ENCODE results near the gene GABRE. TPM values are rescaled to one million over a fixed set of nuclear protein-coding genes. Genes with fewer than 3 reads are reported as not detected.
"Not testable (repeated sequence)": the region's sequence is repeated elsewhere in the genome, so short reads cannot be mapped to it uniquely, and the experiment has no call there.

The GABRE gene
- total RNA-seq, 1 experiment from 2014 or later, result not detected

DNA sequence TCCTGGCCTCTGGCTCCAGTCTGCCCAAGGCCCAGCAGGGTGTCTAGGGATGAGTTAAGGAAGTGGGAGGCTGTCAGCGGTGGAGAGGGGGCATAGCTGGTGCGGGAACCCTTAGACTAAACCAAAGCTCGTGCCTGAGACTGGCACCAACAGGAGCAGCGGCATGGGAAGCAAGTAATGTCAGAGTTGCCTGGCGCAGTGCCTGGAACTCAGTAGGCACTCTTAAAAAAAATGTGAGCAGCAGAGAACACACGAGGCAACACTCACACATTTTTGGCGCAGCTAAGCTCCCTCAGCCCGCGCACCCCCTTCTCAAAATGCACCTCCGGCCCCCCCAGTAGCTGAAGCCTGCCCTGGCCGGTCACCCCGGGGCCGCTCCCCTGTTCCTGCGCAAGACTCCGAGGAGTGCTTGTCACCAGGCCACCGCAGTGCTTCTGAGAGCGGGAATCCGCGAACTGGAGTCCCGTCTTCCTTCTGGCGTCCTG is 583 bp downstream of the GABRE start:
- no peak for DNase-seq (ENCODE audit: low read depth, low spot score)

DNA sequence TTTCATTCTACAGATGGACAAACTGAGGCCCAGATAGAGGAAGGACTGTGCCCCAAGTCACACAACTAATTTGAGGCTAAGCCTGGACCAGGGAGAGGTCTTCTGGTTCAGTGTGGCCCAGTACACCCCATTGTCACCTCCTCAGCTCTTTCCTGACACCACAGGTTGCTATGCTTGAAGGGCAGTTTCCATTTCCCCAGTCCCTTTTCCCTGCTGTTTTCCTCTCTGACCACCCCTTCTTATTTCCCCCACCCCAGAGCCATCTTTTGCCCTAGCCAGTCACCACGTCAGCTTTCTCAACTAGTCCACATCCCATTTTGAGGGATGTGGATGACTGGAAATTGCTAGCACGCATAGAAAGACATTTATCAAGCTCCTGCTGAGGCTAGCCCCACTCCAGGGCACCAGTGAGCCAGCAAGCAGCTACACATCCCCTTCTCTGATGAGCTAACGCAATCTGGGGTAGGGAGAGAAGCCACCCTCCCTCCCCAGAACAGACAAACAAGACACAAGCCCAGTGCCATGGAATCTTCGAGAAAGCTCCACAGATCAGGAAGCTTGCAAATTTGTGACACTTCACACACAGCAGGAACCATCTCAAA is 1.3 kb downstream of the GABRE start:
- in situ Hi-C loops (cut with HindIII; ENCODE audit: low pct_unique_long_range_greater_than_20kb, low sequenced_read_pairs), result no loop called here
- no peak for DNase-seq (ENCODE audit: low read depth, low spot score)

More for the DNA sequence above, 583 bp downstream of the GABRE start:
- in situ Hi-C loops (cut with HindIII; ENCODE audit: low pct_unique_long_range_greater_than_20kb, low sequenced_read_pairs), result no loop called here

DNA sequence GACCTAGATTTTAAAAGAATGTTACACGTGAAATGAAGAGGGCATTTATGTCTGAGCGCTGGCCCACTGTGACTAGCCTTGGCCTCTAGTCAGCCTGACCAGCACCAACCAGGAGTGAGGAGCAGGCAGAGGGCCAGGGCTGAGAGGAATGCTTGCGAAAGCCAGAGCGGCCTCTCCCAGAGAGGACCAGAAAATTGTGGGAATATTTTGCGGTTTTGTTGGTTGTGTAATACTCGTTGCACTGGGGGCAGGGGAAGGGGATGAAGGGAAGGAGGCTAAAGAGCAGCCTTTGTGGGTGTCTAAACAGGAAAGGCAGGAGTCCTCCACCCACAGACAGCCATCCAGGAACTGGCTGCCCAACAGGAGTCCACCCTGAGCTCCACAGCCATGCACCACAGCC is 3.8 kb downstream of the GABRE start:
- peak; percentile 4 for DNase-seq (ENCODE audit: low read depth, low spot score)
- in situ Hi-C loops (cut with HindIII; ENCODE audit: low pct_unique_long_range_greater_than_20kb, low sequenced_read_pairs), result no loop called here

DNA sequence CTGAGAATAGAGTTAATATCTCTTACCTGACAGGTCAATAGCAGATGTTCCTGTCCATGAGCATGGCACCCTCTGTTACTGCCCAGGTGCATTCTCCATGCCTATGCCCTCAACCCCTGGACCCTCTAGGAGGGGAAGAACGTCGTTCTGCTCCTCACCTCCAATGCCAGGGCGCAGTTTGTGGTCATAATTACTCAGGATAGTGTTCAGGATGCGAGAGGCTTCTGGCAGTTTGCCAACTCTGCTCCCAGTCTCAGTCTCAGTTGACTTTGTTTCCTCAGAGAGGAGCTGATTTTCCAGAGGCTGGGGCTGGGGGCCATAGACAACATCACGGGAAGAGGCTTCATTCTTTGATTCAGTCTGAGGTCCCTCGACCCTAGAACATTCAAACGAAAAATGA is 4.4 kb downstream of the GABRE start:
- DNase-seq (ENCODE audit: low read depth, low spot score), result no peak
- in situ Hi-C loops (cut with HindIII; ENCODE audit: low pct_unique_long_range_greater_than_20kb, low sequenced_read_pairs), result no loop called here

DNA sequence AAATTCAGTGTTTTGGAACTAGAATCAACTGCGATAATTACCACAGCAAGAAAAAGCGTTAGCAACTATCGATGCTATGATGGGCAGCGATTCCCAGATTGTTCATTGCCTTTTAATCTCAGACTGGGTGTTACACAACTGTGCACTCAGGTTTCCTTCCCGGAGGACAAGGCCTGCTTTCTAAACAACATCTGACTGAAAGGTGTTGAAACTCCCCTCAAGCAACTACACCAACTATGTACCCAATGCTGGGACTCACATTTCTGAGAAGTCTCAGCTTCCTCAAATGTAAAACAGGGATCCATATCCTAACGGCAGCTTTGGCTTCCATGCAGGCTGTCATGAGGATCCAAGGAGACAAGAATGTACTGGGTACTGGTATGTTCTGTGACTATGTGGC is 8.2 kb downstream of the GABRE start:
- in situ Hi-C loops (cut with HindIII; ENCODE audit: low pct_unique_long_range_greater_than_20kb, low sequenced_read_pairs), result no loop called here
- DNase-seq (ENCODE audit: low read depth, low spot score), result no peak

DNA sequence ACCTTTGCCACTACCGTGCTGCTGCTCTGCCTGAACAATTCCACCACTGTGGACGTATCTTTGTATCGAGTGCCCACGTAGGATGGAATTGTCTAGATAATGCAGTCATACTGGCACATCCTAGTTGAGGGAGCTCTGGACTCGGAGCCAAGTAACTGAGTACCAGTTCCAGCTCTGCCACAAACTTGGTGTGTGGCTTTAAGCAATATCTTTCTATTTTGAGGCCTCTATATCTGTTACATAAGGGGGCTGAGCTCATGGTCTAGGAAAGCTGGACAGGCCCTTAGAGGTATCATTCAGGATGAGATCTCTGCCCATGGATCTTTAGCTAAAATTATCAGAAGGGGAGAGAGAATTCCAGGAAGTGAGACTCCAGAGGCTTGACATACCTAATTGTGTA is 12.4 kb downstream of the GABRE start:
- DNase-seq (ENCODE audit: low read depth, low spot score), result no peak
- in situ Hi-C loops (cut with HindIII; ENCODE audit: low pct_unique_long_range_greater_than_20kb, low sequenced_read_pairs), result no loop called here

DNA sequence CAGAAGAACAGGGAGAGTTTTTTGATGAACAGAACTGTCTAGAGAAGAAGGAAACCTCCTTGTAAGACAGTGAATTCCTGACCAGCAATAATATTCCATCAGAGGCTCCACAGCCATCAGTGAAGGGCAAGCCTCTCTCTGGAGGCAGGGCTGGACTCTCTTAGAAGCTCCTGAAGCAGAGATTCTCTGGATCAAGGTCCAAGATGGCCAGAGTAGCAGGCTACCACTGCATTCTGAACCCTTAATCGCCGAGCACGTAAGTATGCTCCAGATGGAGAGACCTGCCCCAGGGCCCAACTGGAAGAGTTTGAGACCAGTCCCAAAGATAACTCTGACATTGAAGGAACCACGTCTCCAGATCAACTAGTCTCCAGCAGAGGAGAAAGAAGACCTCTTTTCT is 16.4 kb downstream of the GABRE start:
- in situ Hi-C loops (cut with HindIII; ENCODE audit: low pct_unique_long_range_greater_than_20kb, low sequenced_read_pairs), result no loop called here
- no peak for DNase-seq (ENCODE audit: low read depth, low spot score)

DNA sequence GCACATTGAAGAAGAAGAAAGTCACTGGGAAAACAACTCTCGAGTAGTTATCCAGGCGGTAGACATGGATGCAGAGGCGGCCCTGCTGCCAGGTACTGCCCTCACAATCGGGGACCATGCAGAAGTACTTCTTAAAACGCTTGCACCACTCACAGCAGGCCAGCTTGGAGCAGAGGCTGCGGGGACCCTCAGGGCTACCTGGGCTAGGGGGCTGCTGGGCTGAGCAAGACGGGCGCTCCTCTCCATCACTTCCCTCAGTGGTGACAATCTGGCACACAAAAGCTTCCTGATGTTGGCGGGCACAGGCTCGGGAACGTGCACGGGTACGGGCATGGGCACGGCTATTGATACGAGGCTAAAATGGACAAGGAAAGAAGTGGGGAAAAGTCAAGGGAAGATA is 19.7 kb downstream of the GABRE start:
- DNase-seq (ENCODE audit: low read depth, low spot score), result no peak
- in situ Hi-C loops (cut with HindIII; ENCODE audit: low pct_unique_long_range_greater_than_20kb, low sequenced_read_pairs), result no loop called here

DNA sequence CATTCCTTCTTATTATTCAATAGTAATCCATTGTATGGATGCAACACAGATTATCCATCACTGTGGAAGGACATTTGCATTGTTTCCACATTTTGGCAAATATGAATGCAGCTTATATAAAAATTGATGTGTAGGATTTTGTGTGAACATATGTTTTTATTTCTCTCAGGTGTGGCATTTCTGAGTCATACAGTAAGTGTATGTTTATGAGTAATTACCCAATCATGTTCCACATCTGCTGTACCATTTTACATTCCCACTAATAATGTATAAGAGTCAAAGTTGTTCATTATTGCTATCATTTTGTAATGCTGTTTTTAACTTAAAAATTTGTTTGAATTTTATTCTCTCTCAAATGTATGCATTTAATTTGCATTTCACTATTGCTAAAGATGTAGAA is 36.3 kb downstream of the GABRE start:
- DNase-seq (ENCODE audit: low read depth, low spot score), result no peak
- in situ Hi-C loops (cut with HindIII; ENCODE audit: low pct_unique_long_range_greater_than_20kb, low sequenced_read_pairs), result no loop called here

DNA sequence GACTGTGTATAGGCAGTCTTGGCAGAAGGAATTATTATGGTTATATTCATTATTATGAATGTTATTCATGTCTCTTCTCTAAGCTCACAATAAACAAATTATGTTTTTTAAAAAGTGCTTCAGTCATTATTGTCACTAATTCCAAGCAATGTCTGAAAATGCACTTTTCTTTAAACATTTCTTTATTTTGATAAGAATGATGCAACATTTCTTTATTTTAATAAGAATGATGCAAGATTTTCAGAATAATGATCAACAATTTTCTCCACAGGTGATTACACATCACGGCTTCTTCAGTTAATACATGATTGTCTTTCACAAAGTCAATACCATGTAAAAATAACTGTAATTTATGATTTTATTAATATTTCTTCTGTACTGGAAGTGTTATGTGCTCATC is 39.1 kb downstream of the GABRE start:
- DNase-seq (ENCODE audit: low read depth, low spot score), result no peak
- in situ Hi-C loops (cut with HindIII; ENCODE audit: low pct_unique_long_range_greater_than_20kb, low sequenced_read_pairs), result no loop called here

DNA sequence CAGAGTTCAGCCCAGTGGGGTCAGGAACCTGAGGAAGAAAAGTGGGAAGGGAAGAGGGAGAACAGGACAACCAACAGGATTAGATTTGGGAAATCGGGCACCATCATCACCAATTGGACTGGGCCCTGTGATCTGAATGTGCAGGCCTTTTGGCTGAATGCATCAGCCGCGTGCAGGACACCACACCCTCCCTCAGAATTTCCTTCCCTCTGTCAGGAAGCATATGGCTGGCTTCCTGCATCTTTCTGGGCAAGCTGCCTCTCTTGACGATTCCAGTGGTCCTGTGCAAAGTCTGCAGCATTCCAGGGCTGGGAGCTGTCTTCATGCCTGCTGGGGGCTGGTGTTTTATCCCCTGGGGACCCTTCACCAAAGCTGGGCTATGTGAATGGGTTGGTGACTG is 45.4 kb downstream of the GABRE start:
- no peak for DNase-seq (ENCODE audit: low read depth, low spot score)
- in situ Hi-C loops (cut with HindIII; ENCODE audit: low pct_unique_long_range_greater_than_20kb, low sequenced_read_pairs), result no loop called here

DNA sequence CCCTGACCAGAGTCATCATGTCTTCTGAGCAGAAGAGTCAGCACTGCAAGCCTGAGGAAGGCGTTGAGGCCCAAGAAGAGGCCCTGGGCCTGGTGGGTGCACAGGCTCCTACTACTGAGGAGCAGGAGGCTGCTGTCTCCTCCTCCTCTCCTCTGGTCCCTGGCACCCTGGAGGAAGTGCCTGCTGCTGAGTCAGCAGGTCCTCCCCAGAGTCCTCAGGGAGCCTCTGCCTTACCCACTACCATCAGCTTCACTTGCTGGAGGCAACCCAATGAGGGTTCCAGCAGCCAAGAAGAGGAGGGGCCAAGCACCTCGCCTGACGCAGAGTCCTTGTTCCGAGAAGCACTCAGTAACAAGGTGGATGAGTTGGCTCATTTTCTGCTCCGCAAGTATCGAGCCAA is 50.8 kb downstream of the GABRE start:
- DNase-seq (ENCODE audit: low read depth, low spot score), result no peak
- in situ Hi-C loops (cut with HindIII; ENCODE audit: low pct_unique_long_range_greater_than_20kb, low sequenced_read_pairs), result no loop called here

DNA sequence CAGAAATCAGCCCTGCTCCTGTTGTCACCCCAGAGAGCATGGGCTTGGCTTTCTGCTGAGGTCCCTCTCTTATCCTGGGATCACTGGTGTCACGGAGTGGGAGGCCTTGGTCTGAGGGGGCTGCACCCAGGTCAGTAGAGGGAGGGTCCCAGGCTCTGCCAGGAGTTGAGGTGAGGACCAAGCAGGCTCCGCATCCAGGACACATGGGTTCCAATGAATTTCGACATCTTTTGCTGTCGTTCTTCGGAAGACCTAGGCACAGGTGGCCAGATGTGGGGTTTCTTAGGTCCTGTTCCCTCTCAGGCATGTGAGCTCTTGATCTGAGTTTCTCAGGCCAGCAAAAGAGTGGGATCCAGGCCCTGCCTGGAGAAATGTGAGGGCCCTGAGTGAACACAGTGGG is 51.8 kb downstream of the GABRE start:
- DNase-seq (ENCODE audit: low read depth, low spot score), result no peak
- in situ Hi-C loops (cut with HindIII; ENCODE audit: low pct_unique_long_range_greater_than_20kb, low sequenced_read_pairs), result no loop called here

DNA sequence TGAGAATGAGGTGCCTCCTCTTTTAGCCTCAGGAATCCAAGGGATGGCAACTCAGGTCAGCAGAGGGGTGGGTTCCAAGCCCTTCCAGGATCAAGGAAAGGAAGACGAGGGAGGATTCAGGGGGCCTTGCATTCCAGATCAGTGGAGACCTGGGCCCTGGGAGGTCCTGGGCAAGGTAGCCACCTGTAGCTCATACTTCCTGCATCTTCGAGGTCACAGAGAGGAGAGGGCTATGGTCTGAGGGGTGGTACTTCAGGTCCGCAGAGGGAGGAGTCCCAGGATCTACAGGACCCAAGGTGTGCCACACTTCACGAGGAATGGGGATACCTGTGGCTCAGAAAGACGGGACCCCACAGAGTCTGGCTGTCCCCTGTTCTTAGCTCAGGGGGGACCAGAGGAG is 52.6 kb downstream of the GABRE start:
- DNase-seq (ENCODE audit: low read depth, low spot score), result no peak
- in situ Hi-C loops (cut with HindIII; ENCODE audit: low pct_unique_long_range_greater_than_20kb, low sequenced_read_pairs), result no loop called here

DNA sequence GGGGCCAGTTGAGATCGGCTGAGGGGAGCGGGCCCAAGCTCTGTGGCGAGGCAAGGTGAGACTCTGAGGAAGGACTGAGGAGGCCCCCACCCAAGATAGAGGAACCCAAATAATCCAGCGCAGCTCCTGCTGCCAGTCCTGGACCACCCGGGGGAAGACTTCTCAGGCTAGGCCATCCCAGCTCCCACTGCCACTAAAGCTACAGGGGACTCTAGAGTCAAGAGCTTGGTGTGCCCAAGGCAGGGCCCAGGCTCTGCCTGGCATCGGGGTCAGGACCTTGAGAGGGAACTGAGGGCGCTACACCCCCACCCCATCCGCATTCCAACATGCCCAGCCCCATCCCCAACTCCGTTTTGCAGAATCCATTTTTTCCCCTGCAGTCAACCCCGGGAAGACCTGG is 53.2 kb downstream of the GABRE start:
- in situ Hi-C loops (cut with HindIII; ENCODE audit: low pct_unique_long_range_greater_than_20kb, low sequenced_read_pairs), result no loop called here
- DNase-seq (ENCODE audit: low read depth, low spot score), result no peak

DNA sequence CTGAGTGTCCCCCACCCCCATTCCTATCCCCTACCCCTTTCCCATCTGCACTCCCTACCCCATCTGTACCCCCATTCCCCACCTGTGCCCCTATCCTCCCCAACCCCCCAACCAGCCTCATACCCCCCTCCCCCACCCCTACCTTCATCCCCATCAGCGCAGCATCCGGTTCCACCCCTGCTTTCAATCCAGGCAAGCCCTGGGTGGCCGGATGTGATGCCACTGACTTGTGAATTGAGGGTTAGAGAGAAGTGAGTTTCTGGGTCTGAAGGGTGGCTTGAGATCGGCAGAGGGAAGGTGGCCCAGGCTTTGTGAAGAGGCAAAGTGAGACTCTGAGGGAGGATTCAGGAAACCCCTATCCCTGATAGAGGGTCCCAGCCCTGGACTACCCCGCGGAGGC is 53.9 kb downstream of the GABRE start:
- no peak for DNase-seq (ENCODE audit: low read depth, low spot score)
- in situ Hi-C loops (cut with HindIII; ENCODE audit: low pct_unique_long_range_greater_than_20kb, low sequenced_read_pairs), result no loop called here

DNA sequence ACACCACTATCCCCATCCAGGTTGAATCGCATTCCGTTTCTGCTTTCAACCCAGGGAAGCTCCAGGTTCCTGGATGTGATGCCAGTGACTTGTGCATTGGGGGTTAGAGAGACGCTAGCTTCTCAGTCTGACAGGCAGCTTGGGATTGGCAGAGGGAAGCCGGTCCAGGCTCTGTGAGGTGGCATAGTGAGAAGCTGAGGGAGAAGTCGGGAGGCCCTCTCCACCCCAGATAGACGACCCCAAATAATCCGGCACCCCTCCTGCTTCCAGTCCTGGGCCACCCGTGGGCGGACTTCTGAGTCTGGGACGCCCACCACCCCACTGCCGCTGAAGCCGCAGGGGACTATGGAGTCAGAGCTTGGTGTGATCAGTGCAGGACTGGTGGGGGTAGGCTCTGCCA is 54.4 kb downstream of the GABRE start:
- in situ Hi-C loops (cut with HindIII; ENCODE audit: low pct_unique_long_range_greater_than_20kb, low sequenced_read_pairs), result no loop called here
- no peak for DNase-seq (ENCODE audit: low read depth, low spot score)

DNA sequence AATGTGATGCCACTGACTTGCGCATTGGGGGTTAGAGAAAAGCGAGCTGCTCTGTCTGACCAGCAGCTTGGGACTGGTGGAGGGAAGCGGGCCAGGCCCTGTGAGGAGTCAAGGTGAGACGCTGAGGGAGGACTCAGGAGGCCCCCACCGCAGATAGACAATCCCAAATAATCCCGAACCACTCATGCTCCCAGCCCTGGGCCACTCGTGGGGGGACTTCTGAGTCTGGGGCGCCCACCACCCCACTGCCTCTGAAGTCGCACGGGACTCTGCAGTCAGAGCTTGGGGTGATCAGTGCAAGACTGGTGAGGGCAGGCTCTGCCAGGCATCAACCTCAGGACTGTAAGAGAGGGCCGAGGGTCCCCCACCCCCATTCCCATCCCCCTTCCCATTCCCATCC is 54.9 kb downstream of the GABRE start:
- no peak for DNase-seq (ENCODE audit: low read depth, low spot score)
- in situ Hi-C loops (cut with HindIII; ENCODE audit: low pct_unique_long_range_greater_than_20kb, low sequenced_read_pairs), result no loop called here

DNA sequence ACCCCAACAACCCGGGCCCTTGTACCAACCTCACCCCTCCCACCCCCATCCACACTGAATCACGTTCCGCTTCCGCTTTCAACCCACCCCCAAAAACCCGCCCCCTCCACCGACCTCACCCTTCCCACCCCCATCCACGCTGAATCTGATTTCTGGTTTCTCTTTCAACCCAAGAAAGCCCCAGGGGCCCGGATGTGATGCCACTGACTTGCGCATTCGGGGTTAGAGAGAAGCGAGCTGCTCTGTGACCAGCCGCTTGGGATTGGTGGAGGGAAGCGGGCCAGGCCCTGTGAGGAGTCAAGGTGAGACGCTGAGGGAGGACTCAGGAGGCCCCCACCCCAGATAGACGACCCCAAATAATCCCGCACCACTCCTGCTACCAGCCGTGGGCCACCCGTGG is 55.7 kb downstream of the GABRE start:
- in situ Hi-C loops (cut with HindIII; ENCODE audit: low pct_unique_long_range_greater_than_20kb, low sequenced_read_pairs); DNase-seq (ENCODE audit: low read depth, low spot score): not testable (repeated sequence)

DNA sequence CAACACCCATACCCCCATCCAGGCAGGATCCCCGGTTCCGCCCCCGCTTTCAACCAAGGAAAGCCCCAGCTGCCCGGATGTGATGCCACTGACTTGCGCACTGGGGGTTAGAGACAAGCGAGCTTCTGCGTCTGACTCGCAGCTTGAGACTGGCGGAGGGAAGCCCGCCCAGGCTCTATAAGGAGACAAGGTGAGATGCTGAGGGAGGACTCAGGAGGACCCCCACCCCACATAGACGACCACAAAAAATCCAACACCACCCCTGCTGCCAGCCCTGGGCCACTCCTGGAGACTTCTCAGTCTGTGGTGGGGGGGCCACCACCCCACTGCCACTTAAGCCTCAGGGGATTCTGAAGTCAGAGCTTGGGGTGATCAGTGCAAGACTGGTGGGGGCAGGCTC is 61.7 kb downstream of the GABRE start, which contains the start of gene MAGEA4:
Gene MAGEA4 (plus strand): TSS at position 110 of the 400 bp plus-strand sequence. CDS start 10,776 bp downstream, outside the sequence.
- in situ Hi-C loops (cut with HindIII; ENCODE audit: low pct_unique_long_range_greater_than_20kb, low sequenced_read_pairs), result no loop called here
- DNase-seq (ENCODE audit: low read depth, low spot score), result no peak

All from SK-MEL-5 (cell line).